Activated naive CD8-positive, alpha-beta T cell treated with anti-CD3 and anti-CD28 coated beads, Interleukin-2, amount 10 ng/mL, durations not matched to agents 7 days and 5 days (primary cell): ENCODE measurements around the gene TST. TPM values are rescaled to one million over a fixed set of nuclear protein-coding genes. Genes with fewer than 3 reads are reported as not detected.
A peak's percentile ranks its signal among the peaks of the same experiment; 100 is the strongest.

Experiments used
- ATAC-seq: fragments of 150-1000 bp; cut with Tn5 transposase; one replicate; pipeline ENCODE4 v1.10.0; 2021; ENCODE audit warnings: low read depth, moderate library complexity
- POLR2A ChIA-PET: fragments of 350-600 bp; sonication (Branson Sonifier 250); formaldehyde crosslinking; loops from one replicate; lab custom pipeline; 2021; ENCODE audit warnings: antibody characterized with exemption; lab: Charles Lee
- DNase-seq: peaks from one replicate; pipeline ENCODE4 v3.0.0; 2021
- H3K27ac Mint-ChIP-seq: one replicate; pipeline ENCODE4 v1.8.0; 2022; ENCODE audit warnings: mild to moderate bottlenecking, mixed read lengths
- H3K27me3 Mint-ChIP-seq: one replicate; pipeline ENCODE4 v1.8.0; 2022; ENCODE audit warnings: mild to moderate bottlenecking, moderate library complexity, mixed read lengths
- H3K36me3 Mint-ChIP-seq: one replicate; pipeline ENCODE4 v1.8.0; 2021; ENCODE audit warnings: mild to moderate bottlenecking, mixed read lengths
- H3K4me1 Mint-ChIP-seq: one replicate; pipeline ENCODE4 v1.8.0; 2021; ENCODE audit warnings: mixed read lengths
- H3K4me3 Mint-ChIP-seq: one replicate; pipeline ENCODE4 v1.8.0; 2022; ENCODE audit warnings: mild to moderate bottlenecking, moderate library complexity, mixed read lengths
- H3K9me3 Mint-ChIP-seq: one replicate; pipeline ENCODE4 v1.8.0; 2021; ENCODE audit warnings: mixed read lengths
- total RNA-seq, 2 experiments: library from RNA; stranded (reverse); gene quantifications; one replicate each; pipeline ENCODE4 v1.2.3, GENCODE V29; 2021

TST gene
- 1 to 10 TPM; 3.7 to 6.1 TPM for total RNA-seq

GRCh38 chr22:37019309-37020191 is at the start of gene TST, which contains the start of gene MPST:
Gene TST (minus strand): TSS chr22:37019447. CDS start chr22:37018732, 715 bp downstream.
Gene MPST (plus strand): TSS chr22:37019742. CDS start chr22:37019837, 95 bp downstream.
- POLR2A ChIA-PET = interaction anchor here (0.6 to 1.1 kb wide), 4 partner anchors 14 to 489 kb away, joined by 3 to 4 read pairs (median 3); partner anchors contain the start of gene IFT27
- Mint-ChIP-seq H3K4me1 (peaks cover 9% of the 10 kb centered on the region), H3K4me3 (peak within 1 kb of the TSS; percentile 95), H3K27ac (peak within 1 kb of the TSS; percentile 83), H3K36me3 (no peaks in the 10 kb centered on the region), H3K27me3 (peaks cover 8% of the 10 kb centered on the region), H3K9me3 (no peaks in the 10 kb centered on the region)
- ATAC-seq (peak; percentile 66), DNase-seq (peak; percentile 76)

GRCh38 chr22:37068859-37069258 is 49.6 kb upstream of the TST start:
- ATAC-seq (no peak), DNase-seq (no peak)
- Mint-ChIP-seq H3K4me1 (peaks cover 2% of the 10 kb centered on the region), H3K36me3 (peaks cover 3% of the 10 kb centered on the region), H3K27me3 (peaks cover 21% of the 10 kb centered on the region), H3K27ac (no peak overlapping the region), H3K4me3 (no peak overlapping the region), H3K9me3 (no peaks in the 10 kb centered on the region)
- POLR2A ChIA-PET = no interaction called here

- Mint-ChIP-seq H3K36me3 (peaks cover 3% of the 10 kb centered on the region), H3K27ac (no peak overlapping the region), H3K4me3 (no peak overlapping the region), H3K4me1 (peaks cover 5% of the 10 kb centered on the region), H3K27me3 (peaks cover 21% of the 10 kb centered on the region), H3K9me3 (no peaks in the 10 kb centered on the region)
- POLR2A ChIA-PET = no interaction called here
- ATAC-seq (no peak), DNase-seq (no peak)
Measured at GRCh38 chr22:37067428-37067827, 48.2 kb upstream of the TST start.

GRCh38 chr22:37065961-37066360 is 46.7 kb upstream of the TST start:
- H3K27ac Mint-ChIP-seq = no peak overlapping the region
- no peak overlapping the region for H3K4me3 Mint-ChIP-seq
- no peak for DNase-seq
- H3K36me3 Mint-ChIP-seq = peaks cover 3% of the 10 kb centered on the region
- ATAC-seq = no peak
- POLR2A ChIA-PET = interaction anchor here (1.2 kb wide), 1 partner anchor 11 kb away, joined by 3 read pairs; no protein-coding TSS in a partner anchor
- no peaks in the 10 kb centered on the region for H3K9me3 Mint-ChIP-seq
- H3K27me3 Mint-ChIP-seq = peaks cover 21% of the 10 kb centered on the region
- H3K4me1 Mint-ChIP-seq = peaks cover 9% of the 10 kb centered on the region

GRCh38 chr22:37065180-37065579 is 45.9 kb upstream of the TST start:
- no peak overlapping the region for H3K27ac Mint-ChIP-seq
- POLR2A ChIA-PET = interaction anchor here (0.6 to 1.2 kb wide), 2 partner anchors 11 to 494 kb away, joined by 3 read pairs; no protein-coding TSS in a partner anchor
- peaks cover 3% of the 10 kb centered on the region for H3K36me3 Mint-ChIP-seq
- no peaks in the 10 kb centered on the region for H3K9me3 Mint-ChIP-seq
- ATAC-seq (no peak), DNase-seq (no peak)
- H3K4me1 Mint-ChIP-seq = peaks cover 14% of the 10 kb centered on the region
- no peak overlapping the region for H3K4me3 Mint-ChIP-seq
- peaks cover 17% of the 10 kb centered on the region for H3K27me3 Mint-ChIP-seq

- POLR2A ChIA-PET = interaction anchor here (0.6 kb wide), 1 partner anchor 493 kb away, joined by 3 read pairs; no protein-coding TSS in a partner anchor
Measured at GRCh38 chr22:37064553-37064952, 45.3 kb upstream of the TST start.

GRCh38 chr22:37063431-37064420 is 44.5 kb upstream of the TST start:
- H3K4me1 Mint-ChIP-seq = peaks cover 18% of the 10 kb centered on the region
- DNase-seq (no peak), ATAC-seq (no peak)
- peaks cover 3% of the 10 kb centered on the region for H3K36me3 Mint-ChIP-seq
- peak overlapping the region; percentile 30 for H3K27ac Mint-ChIP-seq
- H3K27me3 Mint-ChIP-seq = peaks cover 8% of the 10 kb centered on the region
- H3K4me3 Mint-ChIP-seq = no peak overlapping the region
- no peaks in the 10 kb centered on the region for H3K9me3 Mint-ChIP-seq
- POLR2A ChIA-PET = no interaction called here

More at GRCh38 chr22:37064553-37064952, 45.3 kb upstream of the TST start:
- Mint-ChIP-seq H3K9me3 (no peaks in the 10 kb centered on the region), H3K27ac (no peak overlapping the region), H3K36me3 (peaks cover 3% of the 10 kb centered on the region), H3K4me1 (peaks cover 18% of the 10 kb centered on the region), H3K4me3 (no peak overlapping the region), H3K27me3 (peaks cover 11% of the 10 kb centered on the region)
- no peak for DNase-seq
- ATAC-seq = no peak

- DNase-seq (no peak), ATAC-seq (no peak)
- H3K4me3 Mint-ChIP-seq = no peak overlapping the region
- POLR2A ChIA-PET = interaction anchor here (0.6 kb wide), 1 partner anchor 114 kb away, joined by 4 read pairs; no protein-coding TSS in a partner anchor
- H3K36me3 Mint-ChIP-seq = peaks cover 3% of the 10 kb centered on the region
- peaks cover 18% of the 10 kb centered on the region for H3K4me1 Mint-ChIP-seq
- peaks cover 5% of the 10 kb centered on the region for H3K27me3 Mint-ChIP-seq
- H3K27ac Mint-ChIP-seq = peak overlapping the region; percentile 45
- no peaks in the 10 kb centered on the region for H3K9me3 Mint-ChIP-seq
Measured at GRCh38 chr22:37062702-37063381, 43.6 kb upstream of the TST start.

- H3K4me3 Mint-ChIP-seq = no peak overlapping the region
- ATAC-seq (no peak), DNase-seq (no peak)
- H3K4me1 Mint-ChIP-seq = peaks cover 18% of the 10 kb centered on the region
- POLR2A ChIA-PET = interaction anchor here (0.6 kb wide), 1 partner anchor 115 kb away, joined by 4 read pairs; no protein-coding TSS in a partner anchor
- H3K9me3 Mint-ChIP-seq = no peaks in the 10 kb centered on the region
- H3K27ac Mint-ChIP-seq = peak overlapping the region; percentile 45
- peaks cover 2% of the 10 kb centered on the region for H3K27me3 Mint-ChIP-seq
- peaks cover 3% of the 10 kb centered on the region for H3K36me3 Mint-ChIP-seq
Measured at GRCh38 chr22:37062376-37062675, 43.1 kb upstream of the TST start.

GRCh38 chr22:37061611-37062375 is 42.5 kb upstream of the TST start:
- H3K27ac Mint-ChIP-seq = no peak overlapping the region
- POLR2A ChIA-PET = interaction anchor here (0.6 kb wide), 1 partner anchor 115 kb away, joined by 4 read pairs; no protein-coding TSS in a partner anchor
- H3K4me1 Mint-ChIP-seq = peaks cover 18% of the 10 kb centered on the region
- no peaks in the 10 kb centered on the region for H3K27me3 Mint-ChIP-seq
- peaks cover 4% of the 10 kb centered on the region for H3K36me3 Mint-ChIP-seq
- no peak for DNase-seq
- no peak overlapping the region for H3K4me3 Mint-ChIP-seq
- ATAC-seq = no peak
- H3K9me3 Mint-ChIP-seq = no peaks in the 10 kb centered on the region

- H3K4me1 Mint-ChIP-seq = peaks cover 18% of the 10 kb centered on the region
- peak overlapping the region; percentile 79 for H3K27ac Mint-ChIP-seq
- no peaks in the 10 kb centered on the region for H3K9me3 Mint-ChIP-seq
- H3K27me3 Mint-ChIP-seq = no peaks in the 10 kb centered on the region
- POLR2A ChIA-PET = interaction anchor here (1.0 kb wide), 1 partner anchor 19 kb away, joined by 4 read pairs; no protein-coding TSS in a partner anchor
- ATAC-seq (no peak), DNase-seq (no peak)
- peaks cover 7% of the 10 kb centered on the region for H3K36me3 Mint-ChIP-seq
- no peak overlapping the region for H3K4me3 Mint-ChIP-seq
Measured at GRCh38 chr22:37060801-37061610, 41.8 kb upstream of the TST start.
